ENCODE data around the gene CFAP20.

The CFAP20 gene

DNA sequence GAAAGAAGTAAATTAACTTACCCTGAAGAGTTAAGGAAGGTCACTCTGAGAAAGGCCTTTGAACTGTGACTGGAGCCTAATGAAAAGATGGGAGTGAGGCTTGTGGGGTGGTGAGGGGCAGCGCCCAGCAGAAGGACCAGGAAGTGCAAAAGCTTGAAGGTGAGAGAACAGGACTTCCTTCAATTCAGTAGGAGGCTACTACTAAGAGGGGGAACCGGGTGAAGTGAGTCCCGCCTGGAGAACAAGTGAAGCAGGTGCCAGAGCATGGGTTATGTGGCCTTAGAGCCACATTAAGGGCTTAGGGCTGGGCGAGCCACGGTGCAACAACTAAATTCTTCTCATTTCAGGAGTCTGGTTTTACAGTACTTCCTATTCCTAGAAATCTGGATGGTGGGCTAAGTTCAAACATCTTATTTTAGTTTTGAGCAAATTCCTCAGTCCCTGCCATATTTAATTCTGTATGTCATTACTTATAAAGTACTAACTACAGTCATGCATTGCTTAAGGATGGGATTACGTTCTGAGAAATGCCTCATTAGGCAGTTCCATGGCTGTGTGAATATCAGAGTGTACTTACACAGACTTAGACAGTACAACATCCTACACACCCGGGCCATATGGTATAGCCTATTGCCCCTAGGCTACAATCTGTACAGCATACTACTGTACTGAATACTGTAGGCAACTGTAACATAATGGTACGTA is 5.1 kb downstream of the CFAP20 start:
- no peak for DNase-seq

- DNase-seq: no peak
Observed at GRCh38 chr16:58121132-58121531, 8.0 kb downstream of the CFAP20 start.

GRCh38 chr16:58120234-58120633 is 8.9 kb downstream of the CFAP20 start:
- no peak for DNase-seq

DNA sequence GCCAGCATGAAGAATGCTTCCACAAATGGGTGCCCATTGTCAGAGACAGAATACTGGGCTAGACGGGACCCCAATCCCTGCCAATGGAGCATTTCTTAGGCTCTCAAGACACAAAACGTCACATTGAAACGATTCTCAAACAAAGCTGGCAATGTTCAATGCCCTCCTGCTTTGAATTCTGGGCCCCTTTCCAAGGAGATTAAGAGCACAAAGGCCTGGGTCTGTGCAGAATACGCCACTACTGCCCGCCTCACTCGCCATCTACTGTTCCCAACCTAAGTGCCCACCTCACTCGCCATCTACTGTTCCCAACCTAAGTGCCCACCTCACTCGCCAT is 9.7 kb downstream of the CFAP20 start:
- DNase-seq: no peak

DNA sequence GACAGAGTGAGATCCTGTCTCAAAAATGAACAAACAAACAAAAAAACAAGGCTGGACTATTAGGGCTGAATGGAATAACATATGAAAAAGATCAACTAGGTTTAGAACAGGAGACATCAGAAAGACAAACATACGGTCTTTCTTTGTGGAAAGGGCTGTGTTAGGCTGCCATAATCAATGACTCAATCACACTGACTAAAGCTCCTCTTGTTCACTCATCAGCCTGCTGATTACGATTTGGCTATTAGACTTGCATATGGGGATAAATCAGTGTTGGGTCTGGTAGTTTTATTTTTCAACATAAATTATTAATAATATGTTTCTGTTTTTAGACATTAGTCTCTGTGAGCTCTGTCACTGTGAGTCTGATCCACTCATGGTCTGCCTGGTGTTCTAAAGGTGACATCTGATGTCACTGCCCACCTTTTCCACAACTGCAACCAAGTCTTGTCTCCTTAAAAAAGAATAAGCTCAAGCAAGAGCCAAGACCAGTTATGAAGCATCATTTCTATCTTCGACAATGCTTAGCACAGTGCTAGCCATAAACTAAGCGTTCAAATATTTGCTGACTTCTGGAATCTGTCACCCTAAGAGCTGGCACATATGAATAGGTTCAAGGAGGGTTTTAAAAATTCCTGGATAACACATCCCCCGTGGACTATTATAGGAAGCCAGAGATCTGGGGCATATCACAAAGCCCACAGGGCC is 10.2 kb downstream of the CFAP20 start:
- no peak for DNase-seq

GRCh38 chr16:58116529-58116928 is 12.7 kb downstream of the CFAP20 start:
- no peak for DNase-seq

DNA sequence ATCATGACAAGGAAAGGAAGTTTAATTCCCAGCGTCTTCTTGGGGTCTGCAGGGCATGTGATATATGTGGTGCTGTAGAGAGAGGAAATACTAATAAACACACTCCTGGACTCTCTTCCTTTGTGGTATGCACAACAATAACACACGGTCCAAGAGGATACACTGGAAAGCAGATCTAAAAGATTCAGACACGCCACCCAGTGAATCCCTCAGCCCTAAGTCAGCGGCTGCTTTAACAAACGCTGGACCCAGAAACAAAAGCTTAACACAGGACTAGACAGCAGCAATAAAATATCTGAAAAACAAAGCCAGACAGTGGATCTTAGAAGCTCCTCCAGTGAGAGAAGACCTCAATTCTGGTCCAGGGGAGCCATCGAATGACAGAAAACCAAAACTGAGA is 13.1 kb downstream of the CFAP20 start:
- no peak for DNase-seq

DNA sequence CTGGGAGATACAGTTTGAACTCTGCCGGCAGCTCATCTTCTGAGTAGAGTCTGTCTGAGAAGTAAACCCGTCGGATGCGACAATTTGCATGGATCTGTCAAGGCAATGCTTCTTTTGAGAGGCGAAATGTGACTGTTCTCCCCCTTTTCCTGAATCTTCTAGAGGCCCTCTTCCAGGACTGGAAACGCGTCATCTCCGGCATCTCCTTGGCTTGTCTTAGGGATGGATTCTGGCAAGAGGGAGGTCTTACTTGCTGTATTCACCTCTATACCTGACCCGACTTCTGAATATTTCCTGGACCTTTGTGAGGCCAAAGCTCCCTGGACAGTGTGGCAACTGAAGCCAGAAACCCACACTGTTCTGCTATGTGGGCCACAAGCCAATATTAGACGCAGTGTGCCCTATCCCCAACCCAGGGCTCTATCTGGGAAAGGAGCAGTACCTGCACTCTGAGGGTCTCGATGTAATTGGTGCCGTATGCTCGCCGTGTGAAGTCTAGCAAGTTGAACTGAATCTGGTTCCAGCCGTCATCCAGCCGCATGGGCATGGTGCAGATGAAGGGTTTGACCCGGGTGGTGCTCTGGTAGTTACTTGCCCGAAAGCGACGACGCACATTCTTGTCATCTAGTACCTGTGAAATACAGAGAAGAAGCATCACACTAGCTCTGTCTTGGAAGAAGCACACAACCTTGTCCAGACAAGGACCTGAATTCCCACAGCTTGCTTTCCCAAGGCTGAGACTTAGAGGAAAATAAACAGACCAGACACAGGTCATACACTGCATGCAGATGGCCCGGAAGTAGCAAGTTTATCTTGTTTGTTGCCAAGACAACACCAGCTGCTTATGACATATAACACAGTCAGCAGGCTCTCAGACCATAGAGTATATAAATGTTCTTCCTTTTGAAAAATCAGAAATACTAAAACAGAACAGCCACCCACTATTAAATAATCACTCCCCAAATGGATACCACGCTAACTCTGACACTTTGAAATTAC is 14.1 kb downstream of the CFAP20 start:
- DNase-seq: no peak

- DNase-seq: no peak
Observed at GRCh38 chr16:58111302-58111627, 17.9 kb downstream of the CFAP20 start.

DNA sequence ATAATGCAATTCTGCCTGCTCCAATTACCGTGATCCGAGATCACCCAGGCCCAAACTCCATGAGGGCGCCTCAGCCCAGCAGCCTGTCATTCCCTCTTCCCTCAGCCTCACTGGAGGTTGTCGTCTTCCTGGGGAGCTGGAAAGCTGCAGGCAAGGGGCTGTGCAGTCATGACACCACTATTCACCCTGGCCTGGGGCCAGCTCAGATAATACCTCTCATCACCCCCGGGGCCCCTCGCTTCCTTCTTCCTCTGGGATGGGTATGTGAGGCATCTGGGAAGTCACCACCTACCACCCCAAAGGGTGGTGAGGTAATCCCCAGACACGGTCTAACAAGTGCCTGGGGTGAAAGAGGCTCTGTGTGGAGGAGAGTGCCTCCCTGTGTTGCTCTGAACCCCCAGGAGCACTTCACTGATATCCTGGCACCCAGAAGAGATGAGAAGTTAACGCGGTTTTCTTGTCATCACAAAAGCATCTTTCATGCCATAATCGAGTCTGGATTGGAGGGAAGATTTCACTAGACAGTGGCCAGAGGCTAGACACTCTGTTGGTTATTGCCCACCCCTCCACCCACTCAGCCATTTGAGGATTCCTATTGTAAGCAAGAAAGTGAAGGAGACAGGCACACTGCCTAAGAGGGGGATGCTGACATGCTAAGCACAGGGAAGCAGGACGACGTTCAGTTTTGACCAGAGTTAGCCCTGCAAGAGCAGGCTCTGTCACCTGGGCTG is 18.4 kb downstream of the CFAP20 start:
- peak; percentile 71 for DNase-seq

DNA sequence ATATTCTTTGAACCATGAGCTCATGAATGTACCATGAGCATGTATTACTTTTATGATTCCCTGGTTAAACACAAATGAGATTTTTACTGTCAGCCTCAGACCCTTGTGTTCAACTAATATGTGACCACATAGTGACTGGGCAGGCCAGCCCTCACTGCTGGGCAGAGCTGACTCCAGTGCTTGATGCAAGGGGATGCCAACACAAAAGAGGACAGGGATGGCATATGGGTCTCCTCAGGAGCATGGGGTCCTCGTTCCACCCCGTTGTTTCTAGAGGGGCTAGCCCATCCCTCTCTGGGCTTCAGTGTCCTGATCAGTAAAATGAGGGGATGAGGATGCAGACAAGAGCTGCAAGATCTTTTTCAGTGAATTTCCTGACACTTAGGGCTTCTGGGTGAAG is 19.3 kb downstream of the CFAP20 start:
- DNase-seq: no peak

DNA sequence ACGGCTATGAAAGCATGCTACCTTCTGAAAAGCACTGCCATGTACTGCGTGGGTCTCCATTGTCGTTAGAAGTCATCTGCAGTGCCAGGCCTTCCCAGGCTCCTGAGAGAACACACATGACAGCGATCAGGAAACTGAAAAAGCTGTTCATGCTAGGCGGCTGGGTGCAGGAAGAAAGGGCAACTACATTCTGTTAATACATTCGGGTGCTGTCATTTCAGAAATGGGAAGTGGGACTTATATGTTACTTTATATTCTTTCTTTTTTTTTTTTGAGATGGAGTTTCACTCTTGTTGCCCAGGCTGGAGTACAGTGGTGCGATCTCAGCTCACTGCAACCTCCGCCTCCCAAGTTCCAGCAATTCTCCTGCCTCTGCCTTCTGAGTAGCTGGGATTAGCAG is 19.9 kb downstream of the CFAP20 start:
- no peak for DNase-seq

GRCh38 chr16:58107709-58108108 is 21.5 kb downstream of the CFAP20 start:
- DNase-seq: no peak

DNA sequence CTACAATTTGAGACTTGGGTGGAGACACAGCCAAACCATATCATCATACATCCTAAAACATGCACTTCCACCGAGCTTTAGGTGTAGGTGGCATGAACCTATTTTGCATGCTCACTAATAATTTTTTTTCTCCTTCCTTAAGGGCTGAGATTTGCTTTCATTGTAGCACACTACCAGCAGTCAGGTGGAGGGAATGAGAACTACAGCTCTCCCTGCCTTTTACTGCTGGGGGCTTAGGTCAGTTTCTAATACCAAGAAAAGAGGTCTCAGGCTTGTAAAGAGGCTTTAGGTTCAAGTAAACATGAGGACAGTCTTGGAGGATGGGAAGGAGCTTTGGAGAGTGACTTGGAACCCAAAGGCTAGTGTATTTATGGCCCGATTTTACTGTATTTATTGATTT is 22.0 kb downstream of the CFAP20 start:
- no peak for DNase-seq

GRCh38 chr16:58105631-58106030 is 23.6 kb downstream of the CFAP20 start:
- DNase-seq: peak; percentile 21

GRCh38 chr16:58102665-58103392 is 26.4 kb downstream of the CFAP20 start:
- no peak for DNase-seq

GRCh38 chr16:58099956-58100300 is 29.3 kb downstream of the CFAP20 start:
- no peak for DNase-seq

GRCh38 chr16:58099097-58099955 is 29.9 kb downstream of the CFAP20 start:
- no peak for DNase-seq

DNA sequence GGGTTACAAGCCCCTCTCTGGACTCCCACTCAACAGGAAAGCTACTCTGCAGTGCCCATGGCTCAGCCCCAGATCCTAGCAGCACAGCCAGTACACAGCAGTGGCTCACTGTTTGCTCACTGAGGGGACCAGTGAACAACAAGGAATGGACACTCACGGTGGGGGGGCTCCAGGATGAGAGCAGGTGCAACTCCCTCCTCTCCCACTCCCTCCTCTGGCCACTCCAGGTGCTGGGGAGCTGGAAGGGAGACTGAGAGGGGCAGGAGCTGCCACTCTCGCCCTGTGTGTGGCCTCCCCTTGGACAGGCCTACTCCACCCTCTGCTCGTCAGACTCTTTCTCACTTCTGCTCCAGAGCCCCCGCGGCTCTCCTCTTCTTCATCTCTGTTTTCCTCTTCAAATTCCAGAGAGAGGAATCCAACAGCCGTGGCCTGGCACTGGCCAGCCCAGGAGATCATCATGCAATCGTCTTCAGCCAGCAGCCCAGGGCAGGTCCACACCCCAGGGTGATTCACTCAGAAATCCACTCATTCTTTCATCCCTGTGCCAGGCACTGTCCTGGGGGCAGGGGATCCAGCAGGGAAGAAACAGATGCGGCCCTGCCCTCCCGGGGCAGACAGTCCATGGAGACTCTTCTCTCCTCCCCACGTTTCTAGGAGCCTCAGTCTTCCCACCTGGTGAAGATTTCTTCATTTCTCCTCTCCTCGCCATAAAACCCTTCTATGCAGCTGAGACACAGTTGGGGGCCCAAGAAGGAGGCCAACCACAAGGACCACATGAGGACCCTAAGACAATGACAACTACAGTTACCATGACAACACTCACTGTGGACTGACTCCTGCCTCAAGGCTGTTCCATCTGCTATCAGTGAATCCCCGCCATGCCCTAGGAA is 30.7 kb downstream of the CFAP20 start:
- peak; percentile 33 for DNase-seq

GRCh38 chr16:58096249-58096648 is 32.9 kb downstream of the CFAP20 start:
- no peak for DNase-seq
